Fibroblast of skin of right quadriceps (primary cell): ENCODE results near the gene NGEF.
A peak's percentile ranks its signal among the peaks of the same experiment; 100 is the strongest.

ENCODE experiments used
- DNase-seq: peaks from one replicate; pipeline ENCODE4 v3.0.0-alpha.2; 2013

The NGEF gene

GRCh38 chr2:232994446-232994845 is 18.6 kb downstream of the NGEF start:
- no peak for DNase-seq

GRCh38 chr2:232993231-232993821 is 19.7 kb downstream of the NGEF start:
- peak; percentile 33 for DNase-seq

- no peak for DNase-seq
Observed at GRCh38 chr2:232986155-232986554, 26.9 kb downstream of the NGEF start.

- no peak for DNase-seq
Observed at GRCh38 chr2:232984451-232985207, 28.4 kb downstream of the NGEF start.

- DNase-seq: no peak
Observed at GRCh38 chr2:232983669-232984140, 29.4 kb downstream of the NGEF start.

- no peak for DNase-seq
Observed at GRCh38 chr2:232982926-232983668, 30.0 kb downstream of the NGEF start.

GRCh38 chr2:232981767-232982360 is 31.2 kb downstream of the NGEF start:
- DNase-seq: no peak

- no peak for DNase-seq
Observed at GRCh38 chr2:232981356-232981755, 31.7 kb downstream of the NGEF start.

GRCh38 chr2:232980683-232981082 is 32.4 kb downstream of the NGEF start:
- peak; percentile 13 for DNase-seq

- peak; percentile 52 for DNase-seq
Observed at GRCh38 chr2:232979871-232980461, 33.1 kb downstream of the NGEF start.

- no peak for DNase-seq
Observed at GRCh38 chr2:232977438-232977971, 35.6 kb downstream of the NGEF start.

GRCh38 chr2:232976666-232977437 is 36.2 kb downstream of the NGEF start:
- no peak for DNase-seq

- no peak for DNase-seq
Observed at GRCh38 chr2:232976176-232976575, 36.9 kb downstream of the NGEF start.

- no peak for DNase-seq
Observed at GRCh38 chr2:232974396-232974795, 38.7 kb downstream of the NGEF start.

GRCh38 chr2:232973796-232974195 is 39.3 kb downstream of the NGEF start:
- DNase-seq: no peak

- DNase-seq: no peak
Observed at GRCh38 chr2:232973011-232973735, 39.9 kb downstream of the NGEF start.

- DNase-seq: no peak
Observed at GRCh38 chr2:232971744-232972143, 41.3 kb downstream of the NGEF start.

GRCh38 chr2:232970051-232970450 is 43.0 kb downstream of the NGEF start:
- no peak for DNase-seq

GRCh38 chr2:232967474-232967873 is 45.6 kb downstream of the NGEF start:
- DNase-seq: no peak

- no peak for DNase-seq
Observed at GRCh38 chr2:232966122-232966521, 46.9 kb downstream of the NGEF start.

GRCh38 chr2:232963913-232964312 is 49.1 kb downstream of the NGEF start:
- no peak for DNase-seq
